COLO668 (cell line): Measurements from ENCODE around the gene FHIP2A.
"Not testable (repeated sequence)": the region's sequence is repeated elsewhere in the genome, so short reads cannot be mapped to it uniquely, and the experiment has no call there.

Experiments used
- DNase-seq: peaks from one replicate; lab custom pipeline; 2025; ENCODE audit not compliant: unreplicated experiment; lab: John Stamatoyannopoulos, UW

The FHIP2A gene

DNA sequence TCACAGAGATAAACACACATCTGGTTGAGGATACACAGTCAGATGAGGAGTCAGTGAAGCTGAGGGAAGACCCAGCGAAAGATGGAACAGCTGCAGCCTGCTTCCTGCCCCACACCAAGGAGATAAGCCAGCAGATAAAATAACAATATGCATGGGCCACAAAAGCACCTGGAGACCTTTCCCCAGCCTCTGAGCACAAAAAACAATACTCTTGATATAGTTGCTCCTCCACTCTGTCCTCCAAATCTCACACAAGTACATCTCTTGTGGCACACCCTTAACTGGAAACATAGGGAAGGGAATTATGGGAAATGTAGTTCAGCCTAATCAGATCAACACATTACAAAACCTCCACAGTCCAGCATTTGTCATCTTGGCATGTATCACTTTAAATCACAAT is 9.7 kb upstream of the FHIP2A start:
- no peak for DNase-seq

DNA sequence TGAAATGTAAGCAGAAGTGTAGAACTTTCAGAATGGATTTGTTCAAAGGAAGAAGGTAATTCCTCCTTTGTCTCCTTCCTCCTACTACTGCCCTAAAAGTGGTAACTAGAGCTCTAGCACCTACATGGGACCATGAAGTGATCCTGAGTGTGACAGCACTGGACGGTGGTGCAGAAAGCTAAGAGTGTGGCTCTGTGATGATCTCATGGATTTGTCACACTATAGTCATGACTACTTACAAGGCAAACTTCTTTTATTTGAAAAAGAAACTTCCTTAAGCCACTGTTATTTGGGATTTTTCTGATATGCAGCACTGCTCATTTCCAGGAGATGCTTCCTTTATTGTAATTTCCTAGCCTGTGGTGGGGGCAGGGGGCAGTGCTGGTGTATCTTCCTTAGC is 5.8 kb upstream of the FHIP2A start:
- no peak for DNase-seq

DNA sequence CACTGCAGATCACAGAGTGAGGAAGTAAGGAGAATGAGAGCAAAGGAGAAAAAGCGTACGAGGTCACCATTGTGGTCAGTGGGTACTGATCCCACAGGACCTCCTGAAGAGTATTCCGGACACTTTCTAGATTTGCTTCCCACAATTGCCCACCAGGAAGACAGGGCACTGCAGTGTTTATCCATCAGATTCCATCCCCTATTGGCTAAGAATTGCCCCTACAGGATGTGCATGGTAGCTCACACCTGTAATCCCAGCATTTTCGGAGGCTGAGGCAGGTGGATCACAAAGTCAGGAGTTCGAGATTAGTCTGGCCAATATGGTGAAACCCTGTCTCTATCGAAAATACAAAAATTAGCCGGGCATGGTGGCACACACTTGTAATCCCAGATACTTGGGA is 5.3 kb upstream of the FHIP2A start:
- DNase-seq, result no peak

DNA sequence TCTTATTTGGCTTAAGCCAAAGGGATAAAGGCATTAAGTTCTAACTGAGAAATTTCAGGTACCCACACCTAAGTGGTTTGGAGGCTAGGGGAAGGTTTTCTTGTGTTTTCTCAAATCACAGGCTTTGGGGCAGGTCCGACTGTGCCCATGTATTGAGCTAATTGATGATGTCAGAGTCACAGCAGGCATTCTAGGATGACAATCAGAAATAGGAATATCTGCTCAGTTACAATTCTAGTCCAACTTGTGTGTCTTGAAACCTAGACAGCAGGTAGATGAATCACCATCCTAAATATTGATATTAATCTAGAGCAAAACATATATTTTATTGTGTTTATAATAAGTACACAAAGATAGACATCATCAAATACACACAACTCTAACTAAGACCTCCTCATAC is 2.3 kb upstream of the FHIP2A start:
- DNase-seq, result no peak

DNA sequence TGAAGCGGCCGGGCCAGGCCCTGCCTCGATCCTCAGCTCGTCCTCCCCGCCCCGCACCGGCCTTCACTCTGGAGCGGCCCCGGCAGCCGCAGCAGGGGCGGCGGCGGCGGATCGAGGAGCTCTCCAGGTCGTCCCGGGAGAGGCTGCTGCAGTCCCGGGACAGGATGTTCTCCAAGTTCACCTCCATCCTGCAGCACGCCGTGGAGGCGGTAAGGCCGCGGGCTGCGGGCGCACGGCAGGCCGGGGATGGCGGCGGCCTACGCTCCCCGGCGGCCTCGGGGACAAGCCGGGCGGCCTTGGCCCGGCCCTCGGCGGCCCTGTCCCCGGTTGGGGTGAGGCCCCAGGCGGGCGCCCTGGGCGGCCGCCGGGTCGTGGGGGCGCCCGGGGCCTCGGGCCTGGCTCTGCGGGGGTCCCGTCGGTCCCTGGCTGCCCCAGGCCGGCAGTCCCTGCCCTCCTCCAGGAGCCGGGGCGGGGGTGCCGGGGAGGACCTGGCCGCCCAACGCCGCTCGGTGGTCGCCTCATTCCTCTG is 399 bp downstream of the FHIP2A start:
- DNase-seq, result peak; percentile 53

DNA sequence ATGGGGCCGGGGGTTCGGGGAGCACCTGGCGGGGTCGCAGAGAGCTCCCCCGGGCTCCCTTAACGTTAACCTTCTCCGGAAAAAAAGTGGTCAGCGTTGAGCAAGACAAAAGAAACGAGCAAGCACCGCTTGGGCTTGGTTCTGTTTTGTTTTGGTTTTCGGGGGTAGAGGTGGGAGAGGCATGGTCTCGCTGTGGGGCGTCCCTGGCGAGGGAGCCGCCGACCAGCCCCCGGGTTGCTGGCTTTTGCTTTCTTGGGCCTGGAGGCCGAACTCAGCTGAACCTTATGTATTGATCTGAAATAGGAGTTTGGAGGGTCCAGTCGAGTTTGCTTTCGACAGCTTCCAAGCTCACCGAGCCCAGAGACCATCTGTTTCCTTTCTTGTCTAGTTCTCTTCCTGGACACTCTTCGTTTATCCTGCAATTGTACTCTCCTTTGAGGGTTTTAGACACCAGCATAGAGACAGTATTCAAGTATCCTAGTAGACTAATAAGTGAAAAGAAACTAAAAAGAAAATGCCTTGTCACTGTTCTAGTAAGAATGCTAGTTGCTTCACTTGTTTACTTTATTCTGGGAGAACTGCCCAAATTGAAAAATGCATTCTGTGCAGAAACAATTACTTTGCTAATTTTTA is 980 bp downstream of the FHIP2A start:
- DNase-seq, result peak; percentile 24

DNA sequence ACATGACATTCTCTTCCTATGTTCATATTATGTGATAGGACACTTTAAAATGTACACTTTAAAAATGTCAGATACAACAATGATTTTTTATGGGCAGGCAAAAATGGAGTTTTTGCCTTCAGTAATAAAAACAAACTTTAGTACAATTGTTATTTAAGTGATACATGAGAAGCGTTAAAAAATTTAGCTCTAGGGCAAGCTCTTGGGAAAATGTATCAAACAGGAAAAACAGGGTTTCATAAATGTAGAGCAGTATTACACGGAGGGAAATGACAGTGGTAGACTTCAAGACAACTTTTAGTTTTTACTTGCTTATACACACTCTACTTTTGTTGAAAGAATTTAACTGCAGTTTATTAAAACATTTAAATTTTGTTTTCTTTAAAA is 1.5 kb downstream of the FHIP2A start:
- DNase-seq, result no peak

DNA sequence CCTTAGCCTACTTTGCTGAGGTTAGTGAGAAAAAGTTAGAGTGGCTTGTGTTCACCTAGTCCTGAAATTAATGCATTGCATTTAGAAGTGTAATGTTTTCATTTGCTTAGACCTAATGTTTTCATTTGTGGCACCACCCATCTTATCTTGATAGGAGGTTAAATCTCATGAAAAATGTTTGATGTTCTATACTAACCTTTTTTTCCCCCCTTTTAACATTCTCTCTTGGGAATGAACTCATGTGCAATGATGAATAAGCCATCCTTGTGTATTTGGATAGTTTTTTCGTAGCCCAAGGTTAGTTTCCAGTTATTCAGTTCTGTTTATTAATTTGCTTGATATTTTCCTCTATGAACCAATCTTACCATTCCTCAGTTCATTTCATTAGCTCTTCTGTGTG is 2.8 kb downstream of the FHIP2A start:
- no peak for DNase-seq

DNA sequence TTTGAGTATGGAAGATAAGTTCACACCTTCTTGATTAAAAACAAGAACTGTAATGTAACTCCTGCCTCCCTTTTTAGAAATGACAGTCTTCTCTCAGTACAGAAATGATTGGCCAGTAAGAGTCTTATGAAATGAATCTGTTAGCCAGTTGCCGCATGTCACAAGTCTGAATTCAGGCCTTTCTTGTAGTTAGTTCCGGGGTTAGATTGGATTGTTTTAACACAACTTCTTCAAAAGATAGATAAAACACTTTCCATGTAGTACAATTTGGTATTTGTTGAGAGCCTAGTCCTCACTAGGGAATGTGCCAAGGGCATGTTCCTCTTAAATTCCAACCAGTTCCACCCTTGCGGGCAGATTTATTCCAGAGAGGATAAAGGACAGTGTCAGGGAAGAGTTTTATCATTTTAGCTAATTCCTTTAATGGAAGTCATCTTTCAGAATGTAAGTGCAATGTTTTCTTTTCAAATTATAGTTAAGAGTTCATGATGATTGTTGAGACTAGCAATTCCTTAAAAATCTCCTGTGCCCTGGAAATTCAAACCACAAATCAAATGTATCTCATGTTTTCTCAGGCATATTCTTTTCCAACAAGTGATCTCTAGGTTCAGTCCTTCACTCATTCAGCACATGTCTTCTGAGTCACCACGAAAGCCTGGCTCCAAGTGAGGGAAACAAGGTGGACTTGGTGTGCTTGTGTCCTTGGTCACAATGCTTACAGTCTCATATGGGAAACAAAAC is 4.1 kb downstream of the FHIP2A start:
- DNase-seq, result no peak

DNA sequence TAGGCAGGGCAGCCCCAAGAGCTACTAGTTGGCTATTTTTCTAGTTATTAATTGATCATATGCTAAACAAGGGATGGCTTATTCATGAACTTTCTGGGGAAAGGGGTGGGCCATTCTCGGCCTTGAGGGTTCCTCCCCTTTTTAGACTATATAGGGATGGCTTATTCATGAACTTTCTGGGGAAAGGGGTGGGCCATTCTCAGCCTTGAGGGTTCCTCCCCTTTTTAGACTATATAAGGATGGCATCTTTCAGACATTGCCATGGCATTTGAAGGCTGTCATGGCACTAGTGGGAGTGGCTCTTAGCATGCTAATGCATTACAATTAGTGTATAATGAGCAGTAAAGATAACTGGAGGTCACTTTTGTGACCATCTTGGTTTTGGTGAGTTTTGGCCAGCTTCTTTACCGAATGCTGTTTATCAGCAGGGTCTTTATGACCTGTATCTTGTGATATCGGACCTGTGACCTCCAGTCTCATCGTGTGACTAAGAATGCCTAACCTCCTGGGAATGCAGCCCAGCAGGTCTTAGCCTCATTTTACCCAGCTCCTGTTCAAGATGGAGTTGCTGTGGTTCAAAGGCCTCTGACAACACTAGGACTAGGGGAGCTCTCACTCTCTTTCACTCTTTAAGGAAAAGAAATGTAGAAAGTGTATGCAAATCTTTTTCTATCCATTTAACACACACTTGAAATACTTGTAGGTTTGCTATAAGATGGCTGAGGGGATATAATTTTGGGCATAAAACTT is 7.8 kb downstream of the FHIP2A start:
- DNase-seq, result no peak

DNA sequence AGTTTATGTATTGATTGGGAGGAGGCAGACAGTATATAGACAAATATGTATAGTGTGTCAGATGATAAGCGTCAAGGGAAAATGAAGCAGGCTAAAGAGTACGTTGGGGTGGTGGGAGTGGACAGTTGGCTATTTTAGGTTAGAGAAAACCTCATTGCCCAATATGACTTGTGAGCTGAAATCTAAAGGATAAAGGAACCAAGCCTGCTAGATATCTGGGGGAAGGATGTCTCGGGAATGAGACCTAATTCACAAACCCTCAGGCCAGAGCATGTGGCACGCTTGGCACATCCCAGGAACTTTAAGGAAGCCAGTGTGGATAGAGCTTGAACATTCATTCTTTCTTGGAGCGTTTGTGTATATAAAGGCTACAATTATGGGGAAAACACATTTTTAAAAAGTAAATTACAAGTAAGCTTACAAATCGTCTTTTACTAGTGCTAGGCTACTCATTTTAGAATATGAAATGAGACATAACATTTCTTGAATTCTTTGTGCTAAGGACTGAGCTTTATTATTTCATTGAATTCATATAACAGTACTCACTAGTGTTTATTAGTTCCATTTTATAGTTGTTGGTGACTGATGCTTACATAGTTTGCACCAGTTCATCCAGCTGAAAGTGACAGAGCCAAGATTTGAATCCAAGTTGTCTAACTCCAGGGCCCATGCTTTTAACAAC is 9.7 kb downstream of the FHIP2A start:
- DNase-seq, result no peak

DNA sequence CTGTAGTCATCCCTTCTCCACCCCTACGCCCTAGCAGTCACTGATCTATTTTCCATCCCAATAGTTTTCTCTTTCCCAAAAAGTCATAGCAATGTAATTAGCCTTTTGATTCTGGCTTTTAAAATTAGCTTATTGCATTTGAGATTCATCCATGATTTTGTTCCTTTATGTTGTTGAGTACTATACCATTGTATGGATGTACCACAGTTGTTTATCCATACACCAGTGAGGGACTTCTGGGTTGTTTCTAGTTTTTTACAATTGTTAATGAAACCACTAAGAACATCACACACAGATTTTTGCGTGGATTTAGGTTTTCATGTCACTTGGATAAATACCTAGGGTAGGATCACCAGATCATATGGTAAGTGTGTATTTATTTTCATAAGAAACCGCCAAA is 16.1 kb downstream of the FHIP2A start:
- no peak for DNase-seq

DNA sequence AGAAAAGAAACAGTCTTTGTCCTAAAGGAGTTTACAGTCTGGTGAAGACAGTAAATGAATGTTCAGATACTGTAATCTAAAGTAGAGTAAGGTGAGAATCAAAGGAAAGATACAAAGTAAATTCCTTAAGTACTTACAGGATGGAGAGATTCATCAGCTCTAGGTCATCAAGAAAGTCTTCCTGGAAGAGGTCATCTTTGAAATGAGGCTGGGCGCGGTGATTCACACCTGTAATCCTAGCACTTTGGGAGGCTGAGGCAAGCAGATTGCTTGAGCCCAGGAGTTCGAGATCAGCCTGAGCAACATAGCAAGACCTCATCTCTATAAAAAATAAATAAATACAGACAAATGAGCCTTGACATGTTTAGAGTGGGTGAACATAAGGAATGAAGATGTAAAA is 18.3 kb downstream of the FHIP2A start:
- DNase-seq, result no peak

DNA sequence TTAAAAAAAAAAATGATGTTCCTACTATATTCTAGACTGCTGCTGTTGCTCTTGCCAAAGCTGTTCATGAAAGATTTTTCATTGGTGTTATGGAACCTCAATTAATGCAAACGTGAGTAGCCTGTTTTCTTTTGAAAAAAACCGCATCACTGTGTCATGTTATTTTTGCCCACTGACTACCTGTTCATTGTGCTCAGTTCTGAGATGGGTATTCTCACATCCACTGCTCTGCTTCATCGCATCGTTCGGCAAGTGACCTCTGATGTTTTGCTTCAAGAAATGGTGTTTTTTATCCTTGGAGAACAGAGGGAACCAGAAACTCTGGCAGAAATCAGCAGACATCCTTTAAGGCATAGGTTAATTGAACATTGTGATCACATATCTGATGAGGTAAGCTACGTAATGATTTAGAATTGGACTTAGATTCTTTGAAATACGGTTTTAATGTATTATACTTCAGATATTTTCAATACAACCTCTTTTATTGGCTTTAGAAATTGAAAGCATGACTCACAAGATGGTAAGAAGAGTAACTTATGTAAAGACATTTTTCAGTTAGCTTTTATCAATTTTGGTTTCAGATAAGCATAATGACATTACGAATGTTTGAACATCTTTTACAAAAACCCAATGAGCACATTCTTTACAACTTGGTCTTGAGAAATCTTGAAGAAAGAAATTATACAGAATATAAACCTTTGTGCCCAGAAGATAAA is 24.6 kb downstream of the FHIP2A start:
- no peak for DNase-seq

DNA sequence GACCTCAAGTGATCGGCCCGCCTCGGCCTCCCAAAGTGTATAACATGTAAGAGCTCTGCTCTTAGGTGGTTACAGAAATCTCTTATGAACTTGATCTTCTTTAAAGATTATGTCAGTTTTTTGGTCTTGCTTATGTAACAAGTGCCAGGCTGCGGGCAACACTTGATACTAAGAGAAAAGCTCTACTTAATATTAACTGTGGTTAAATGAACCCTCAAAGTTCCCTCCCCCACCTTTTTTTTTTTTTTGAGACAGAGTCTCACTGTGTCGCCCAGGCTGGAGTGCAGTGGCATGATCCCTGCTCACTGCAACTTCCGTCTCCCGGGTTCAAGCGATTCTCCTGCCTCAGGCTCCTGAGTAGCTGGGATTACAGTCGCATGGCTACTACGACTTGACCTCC is 25.9 kb downstream of the FHIP2A start:
- not testable (repeated sequence) for DNase-seq

DNA sequence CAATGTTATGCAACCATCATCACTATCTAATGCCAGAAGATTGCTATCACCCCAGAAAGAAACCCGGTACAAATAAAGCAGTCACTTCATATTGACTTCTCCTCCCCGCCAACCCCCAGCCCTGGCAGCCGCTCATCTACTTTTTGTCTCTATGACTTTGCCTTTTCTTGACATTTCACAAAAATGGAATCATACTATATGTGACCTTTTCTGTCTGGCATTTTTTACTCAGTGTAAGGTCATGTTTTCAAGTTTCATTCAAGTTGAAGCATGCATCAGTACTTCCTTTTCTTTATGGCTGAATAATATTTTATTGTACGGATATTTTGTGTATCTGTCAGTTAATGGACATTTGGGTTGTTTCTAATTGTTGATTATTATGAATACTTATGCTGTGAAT is 28.1 kb downstream of the FHIP2A start:
- no peak for DNase-seq

DNA sequence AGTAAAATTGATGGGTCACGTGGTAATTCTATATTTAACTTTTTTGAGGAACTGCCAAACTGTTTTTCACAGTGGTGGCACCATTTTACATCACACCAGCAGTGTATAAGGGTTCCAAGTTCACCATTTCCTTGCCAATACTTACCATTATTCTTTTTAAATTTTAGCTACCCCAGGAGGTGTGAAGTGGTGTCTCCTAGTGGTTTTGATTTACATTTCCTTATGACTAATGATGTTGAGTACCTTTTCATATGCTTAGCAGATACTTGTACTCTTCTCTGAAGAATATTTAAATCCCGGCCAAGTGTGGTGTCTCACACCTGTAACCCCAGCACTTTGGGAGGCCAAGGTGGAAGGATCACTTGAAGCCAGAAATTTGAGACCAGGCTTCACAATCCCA is 28.5 kb downstream of the FHIP2A start:
- no peak for DNase-seq

DNA sequence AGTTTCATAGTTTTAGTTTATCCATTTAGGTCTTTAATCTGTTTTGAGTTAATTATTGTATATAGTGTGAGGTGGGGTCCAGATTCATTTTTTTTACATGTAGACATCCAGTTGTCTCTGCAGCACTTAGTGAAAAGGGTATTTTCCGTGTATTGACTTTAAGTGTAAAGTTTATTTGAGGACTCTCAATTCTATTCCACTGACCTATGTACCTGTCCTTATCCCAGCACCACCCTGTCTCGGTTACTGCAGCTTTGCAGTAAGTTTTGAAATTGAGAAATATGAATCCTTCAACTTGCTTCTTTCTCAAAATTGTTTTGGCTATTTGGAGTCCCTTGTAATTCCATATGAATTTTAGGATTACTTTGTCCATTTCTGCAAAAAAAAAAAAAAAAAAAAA is 29.8 kb downstream of the FHIP2A start:
- DNase-seq, result no peak

DNA sequence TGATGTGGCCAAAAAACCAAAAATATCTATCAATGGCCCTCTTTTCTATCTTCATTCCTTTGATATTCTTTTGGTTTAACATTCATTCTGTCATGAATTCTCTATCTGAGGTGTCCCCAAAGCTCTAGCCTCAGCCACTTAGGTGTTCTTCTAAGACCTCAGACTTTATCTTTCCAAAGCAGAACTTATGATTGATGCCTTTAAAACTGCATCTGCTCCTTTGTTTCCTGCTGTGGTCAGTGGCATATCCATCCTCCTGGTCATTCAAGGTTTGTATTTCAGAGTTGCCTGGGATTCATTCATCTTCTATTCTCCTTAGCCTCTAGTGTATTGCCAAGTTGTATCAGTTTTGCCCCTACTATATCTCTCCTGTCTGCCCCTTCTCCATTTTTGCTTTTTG is 30.6 kb downstream of the FHIP2A start:
- DNase-seq, result no peak

DNA sequence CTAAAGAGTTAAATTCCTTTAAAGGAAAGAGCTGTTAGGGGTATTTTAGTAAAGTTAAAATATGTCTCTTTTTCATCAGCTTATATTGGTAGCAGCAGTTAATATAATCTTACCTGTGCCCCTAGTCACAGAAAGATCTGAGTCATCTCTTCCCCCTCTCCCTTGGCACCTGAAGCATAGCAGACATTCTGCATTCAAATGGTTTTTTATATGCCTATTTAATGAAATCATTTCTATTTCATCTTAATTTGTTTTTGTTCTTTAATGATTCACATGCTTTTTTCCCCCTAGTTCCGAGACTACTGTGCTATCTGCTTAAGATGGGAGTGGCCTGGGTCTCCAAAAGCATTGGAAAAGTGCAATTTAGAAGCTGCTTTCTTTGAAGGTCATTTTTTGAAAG is 33.3 kb downstream of the FHIP2A start:
- no peak for DNase-seq
